GM18520 (cell line): ENCODE results near the gene FOXP1.
"Not testable (repeated sequence)": the region's sequence is repeated elsewhere in the genome, so short reads cannot be mapped to it uniquely, and the experiment has no call there.

ENCODE experiments used
- ATAC-seq: cut with Tn5 transposase; IDR thresholded peaks from one replicate; pipeline ENCODE4 v1.9.1; 2021; ENCODE audit not compliant: unreplicated experiment

Gene FOXP1

DNA sequence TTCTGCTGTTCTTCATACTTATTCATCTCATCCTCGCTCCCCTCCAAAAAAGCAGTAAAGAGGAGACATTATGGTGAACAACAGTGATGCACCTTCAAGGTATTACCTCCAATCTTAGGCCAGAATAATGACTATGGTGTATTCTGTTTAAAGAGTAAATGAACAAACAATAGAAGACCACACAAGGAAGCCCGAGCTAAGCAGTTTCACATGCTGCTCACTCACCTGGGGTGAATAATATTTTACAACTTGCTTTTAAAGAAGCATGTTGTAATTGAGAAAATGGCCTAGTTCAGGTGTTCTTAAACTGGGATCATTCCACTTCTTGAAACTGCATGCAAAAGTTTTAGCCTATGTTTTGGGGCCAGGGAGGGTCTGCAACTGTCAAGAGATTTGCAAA lies 581.2 kb downstream of the FOXP1 start:
- no peak for ATAC-seq

GRCh38 chr3:71001303-71001830 lies 582.2 kb downstream of the FOXP1 start:
- ATAC-seq: no peak

DNA sequence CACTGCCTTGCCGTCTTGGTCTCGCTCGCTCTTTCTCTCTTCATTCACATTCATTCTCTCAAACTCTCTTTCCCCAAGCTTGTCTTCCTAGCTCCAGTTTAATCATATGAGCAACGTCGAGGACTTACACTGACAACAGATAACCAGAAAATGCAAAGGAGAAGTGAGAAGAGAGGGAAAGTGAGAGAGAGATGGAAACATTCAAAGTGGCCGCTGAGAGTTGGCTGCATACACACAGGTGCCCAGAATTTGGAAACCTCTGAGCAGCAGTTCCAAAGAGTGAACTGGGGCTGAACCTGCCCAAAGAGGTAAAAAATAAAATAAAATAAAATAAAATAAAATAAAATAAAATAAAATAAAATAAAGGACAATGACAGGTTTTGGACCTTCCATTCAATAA lies 583.0 kb downstream of the FOXP1 start:
- ATAC-seq: no peak

- no peak for ATAC-seq
These were observed 583.8 kb downstream of the FOXP1 start for GRCh38 chr3:70999730-71000129.

DNA sequence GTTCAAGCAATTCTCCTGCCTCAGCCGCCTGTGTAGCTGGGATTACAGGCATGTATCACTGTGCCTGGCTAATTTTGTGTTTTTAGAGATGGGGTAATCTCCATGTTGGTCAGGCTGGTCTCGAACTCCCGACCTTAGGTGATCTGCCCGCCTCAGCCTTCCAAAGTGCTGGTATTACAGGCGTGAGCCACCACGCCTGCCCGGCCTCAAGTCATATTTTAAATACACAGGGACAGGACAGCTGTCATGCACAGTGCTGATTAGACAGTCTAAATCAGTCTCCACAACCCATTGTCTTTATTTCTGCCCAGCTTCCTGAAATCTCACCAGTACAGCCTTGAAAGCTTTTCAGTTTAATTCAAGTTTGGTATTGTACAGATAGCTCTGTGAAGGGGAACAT lies 587.4 kb downstream of the FOXP1 start:
- no peak for ATAC-seq

DNA sequence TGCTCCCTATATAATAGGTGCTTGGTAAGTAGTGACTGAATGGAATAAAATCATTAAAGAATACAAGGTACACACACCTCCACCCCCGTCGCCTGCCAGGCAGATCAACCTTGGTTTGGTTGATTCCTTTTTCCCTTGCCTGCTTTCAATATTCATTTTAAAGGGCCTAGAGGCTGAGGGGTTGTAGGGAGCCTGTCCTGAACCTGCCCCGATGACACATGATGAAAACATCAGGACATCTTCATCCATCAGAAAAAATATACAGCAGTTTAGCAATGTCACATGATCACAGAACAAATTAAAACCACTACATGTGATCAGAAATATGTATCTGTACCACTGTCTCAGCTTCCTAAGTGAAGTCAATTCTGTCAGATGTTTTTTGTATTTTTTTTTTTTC lies 588.9 kb downstream of the FOXP1 start:
- no peak for ATAC-seq

DNA sequence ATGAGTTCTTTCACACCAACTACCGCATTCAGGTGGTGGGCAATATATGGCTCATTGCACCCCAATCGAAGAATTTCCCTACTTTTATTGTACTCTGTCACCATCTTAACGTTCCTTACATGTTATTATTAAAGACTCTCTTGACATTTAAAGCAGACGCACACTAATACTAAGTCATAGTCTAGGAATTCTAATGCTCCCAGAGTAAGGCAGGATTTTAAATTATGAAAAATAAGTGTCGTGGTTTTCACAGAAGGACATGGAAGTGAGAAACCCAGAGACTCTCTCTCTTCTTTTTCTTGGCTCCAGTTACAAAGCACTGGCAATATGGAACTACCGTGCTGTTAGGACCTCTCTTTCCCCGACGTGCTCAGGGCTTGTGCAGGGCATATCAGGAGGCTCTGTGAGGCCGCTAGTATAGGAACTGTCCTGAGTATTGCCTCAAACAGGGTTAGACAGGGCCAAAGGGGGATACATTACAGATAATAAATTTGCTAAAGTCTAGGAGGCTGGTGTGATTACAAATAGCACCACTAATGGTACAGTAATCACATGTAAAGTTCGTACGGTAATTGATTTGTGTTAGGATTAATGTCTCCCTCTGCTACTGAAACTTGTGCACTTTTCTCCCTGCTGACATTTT lies 590.8 kb downstream of the FOXP1 start:
- ATAC-seq: no peak

- no peak for ATAC-seq
These were observed 591.4 kb downstream of the FOXP1 start for GRCh38 chr3:70992131-70992530.

GRCh38 chr3:70990723-70991122 lies 592.8 kb downstream of the FOXP1 start:
- ATAC-seq: no peak

DNA sequence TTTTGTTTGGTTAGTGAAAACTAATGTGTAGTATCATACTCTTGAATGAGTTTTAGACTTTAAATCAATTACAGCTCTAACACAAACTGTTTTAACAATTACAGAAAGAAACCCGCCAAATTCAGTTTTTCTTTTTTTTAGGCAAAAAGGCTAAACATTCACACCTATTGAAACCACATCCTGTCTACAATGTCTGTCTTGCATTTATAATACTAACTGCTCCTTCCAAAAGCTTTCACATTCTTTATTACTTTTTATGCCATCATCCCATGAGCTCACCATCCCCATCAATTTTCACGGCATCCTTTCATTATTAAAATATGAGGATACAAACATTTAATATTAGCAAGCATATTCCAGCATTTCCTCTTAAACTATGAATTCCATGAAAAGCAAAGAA lies 593.3 kb downstream of the FOXP1 start:
- no peak for ATAC-seq

DNA sequence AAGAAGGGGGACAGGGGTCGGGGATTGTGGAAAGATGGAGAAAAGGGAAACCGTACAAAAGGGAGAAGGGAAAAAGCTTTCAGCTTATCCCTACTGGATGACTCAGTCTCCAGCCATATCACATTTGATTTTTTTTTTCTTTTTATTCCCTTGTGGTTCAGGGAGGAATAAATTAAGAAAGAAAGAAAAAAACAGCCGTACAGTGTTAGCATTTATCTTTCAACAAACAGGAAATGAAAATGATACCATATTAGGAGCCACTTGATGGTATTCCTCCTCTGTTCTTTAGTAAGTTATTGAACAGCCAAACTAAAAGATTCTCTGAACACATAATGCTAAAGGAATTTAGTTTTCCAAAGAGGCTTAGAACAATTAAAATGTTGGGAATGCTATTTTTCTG lies 594.4 kb downstream of the FOXP1 start:
- no peak for ATAC-seq

GRCh38 chr3:70988111-70988510 lies 595.4 kb downstream of the FOXP1 start:
- ATAC-seq: no peak

DNA sequence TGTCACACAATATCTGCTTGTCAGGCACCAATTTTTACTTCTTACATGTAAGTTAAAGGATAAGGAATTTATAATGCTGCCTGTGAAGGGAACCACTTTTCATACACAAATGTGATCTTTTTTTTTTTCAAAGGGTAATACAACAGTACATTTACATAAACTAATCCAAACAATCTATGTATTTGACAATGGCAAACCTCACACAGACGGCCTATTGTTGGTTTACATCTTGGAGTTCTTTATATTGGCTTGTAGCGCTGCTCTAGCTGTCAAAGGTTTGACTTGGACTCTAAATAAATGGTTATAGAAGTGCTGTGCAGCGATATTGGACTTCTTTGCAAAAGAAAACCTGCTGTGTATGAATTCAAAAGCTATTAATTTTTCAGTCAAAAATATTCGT lies 598.0 kb downstream of the FOXP1 start:
- no peak for ATAC-seq

DNA sequence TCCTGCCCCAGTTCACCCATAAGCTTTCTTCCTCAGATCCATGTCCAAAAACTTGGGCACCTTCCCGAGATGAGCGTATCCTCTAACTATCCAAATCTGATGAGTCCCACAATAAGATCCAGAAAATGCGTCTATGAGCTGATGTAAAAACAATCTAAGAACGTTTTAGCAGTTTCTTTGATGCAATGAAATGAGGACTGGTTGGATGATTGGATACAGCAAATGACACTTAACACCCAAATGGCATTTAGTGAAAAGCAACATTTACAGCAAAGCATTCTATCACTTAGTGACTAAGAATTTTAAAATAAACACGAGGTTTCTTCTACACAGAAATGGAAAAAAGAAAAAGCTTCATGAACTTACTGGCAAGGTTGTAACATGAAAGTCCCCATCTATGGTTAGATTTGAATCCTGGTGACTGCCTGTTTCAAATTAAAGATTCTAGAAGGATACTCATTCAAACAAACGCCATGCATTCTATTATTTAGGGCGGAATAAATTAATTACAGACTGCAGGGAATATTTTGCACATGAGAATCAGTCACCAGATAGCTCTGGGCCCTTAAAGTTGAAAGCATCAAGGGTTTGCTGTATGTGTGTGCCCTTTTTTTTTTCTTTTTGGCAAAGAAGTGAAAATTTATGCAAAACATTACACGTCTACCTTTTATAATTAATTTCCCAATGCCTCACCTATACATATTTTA lies 598.6 kb downstream of the FOXP1 start:
- ATAC-seq: no peak

DNA sequence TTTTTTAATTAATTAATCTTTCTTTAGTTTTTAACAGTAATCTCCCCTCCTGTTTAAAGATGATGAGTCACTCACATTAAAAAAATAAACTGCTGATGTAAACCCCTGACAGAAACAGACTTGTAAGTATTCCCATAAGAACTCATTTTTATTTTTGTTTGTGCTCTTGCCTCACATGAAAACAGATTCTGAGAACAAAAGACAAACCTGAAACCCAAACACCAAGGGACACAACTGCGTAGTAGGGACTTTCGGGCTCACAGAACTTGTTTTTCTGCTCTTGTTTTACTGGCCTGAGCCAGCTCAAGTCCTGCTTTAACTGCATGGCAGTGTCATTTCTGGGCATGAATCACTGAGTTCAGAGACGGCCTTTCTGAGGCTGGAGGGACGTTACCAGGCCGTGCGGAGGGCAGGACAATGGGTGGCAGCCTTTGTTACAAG lies 600.8 kb downstream of the FOXP1 start:
- ATAC-seq: peak; percentile 55

- no peak for ATAC-seq
These were observed 601.2 kb downstream of the FOXP1 start for GRCh38 chr3:70982284-70982683.

GRCh38 chr3:70981231-70981880 lies 602.2 kb downstream of the FOXP1 start:
- no peak for ATAC-seq

DNA sequence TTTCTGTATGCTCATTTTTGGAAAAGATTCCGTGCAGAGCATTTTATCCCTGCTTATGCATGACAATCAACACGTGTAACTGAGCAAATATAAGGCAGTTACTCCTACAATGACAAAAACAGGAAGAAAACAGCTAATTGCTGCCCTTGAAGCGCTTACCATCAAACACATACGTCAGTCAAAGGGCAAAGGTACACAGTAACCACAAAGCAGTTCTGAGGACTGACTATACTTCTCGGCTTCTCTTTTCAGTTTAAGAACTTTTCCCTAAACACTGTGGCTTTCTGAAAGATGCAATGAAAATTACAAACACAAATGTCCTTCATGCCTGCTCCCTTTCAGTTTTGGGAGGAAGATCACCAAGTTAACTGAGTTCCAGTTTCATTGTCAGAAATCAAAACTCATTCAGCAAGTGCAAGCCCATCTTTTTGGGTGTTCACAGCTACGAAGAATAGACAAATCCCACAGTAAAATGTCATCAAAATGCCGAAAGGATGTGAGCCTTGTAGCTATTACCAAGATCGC lies 602.8 kb downstream of the FOXP1 start:
- no peak for ATAC-seq

DNA sequence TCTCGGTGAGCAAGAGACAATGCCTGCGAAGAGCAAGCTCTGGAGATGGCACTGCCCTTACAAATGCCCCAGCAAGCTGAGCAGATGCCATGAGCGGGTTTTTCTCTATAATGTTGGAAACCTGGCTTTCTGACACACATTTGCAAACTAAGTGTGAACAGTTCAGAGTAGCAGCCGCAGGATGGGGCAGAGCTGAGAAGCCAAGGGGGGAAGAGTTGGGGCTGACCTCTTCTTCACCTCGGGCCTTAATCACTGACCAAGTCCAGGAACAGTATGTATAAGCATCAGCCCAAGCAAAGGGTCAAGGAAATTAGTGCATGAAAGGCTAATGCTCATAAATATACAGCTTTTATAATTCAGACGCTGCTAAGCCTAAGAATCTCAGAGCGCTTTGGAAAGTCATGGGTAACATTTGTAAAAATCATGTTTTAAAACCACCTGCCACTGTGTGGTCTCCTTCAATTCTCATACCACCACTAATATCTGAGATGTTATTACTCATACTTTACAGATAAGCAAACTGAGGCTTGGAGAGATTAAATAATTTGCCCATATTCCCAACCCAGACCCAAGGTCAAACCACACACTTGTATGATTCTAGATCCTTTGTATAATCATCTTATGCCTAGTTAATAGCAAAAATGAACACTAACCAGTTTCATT lies 603.4 kb downstream of the FOXP1 start:
- no peak for ATAC-seq

DNA sequence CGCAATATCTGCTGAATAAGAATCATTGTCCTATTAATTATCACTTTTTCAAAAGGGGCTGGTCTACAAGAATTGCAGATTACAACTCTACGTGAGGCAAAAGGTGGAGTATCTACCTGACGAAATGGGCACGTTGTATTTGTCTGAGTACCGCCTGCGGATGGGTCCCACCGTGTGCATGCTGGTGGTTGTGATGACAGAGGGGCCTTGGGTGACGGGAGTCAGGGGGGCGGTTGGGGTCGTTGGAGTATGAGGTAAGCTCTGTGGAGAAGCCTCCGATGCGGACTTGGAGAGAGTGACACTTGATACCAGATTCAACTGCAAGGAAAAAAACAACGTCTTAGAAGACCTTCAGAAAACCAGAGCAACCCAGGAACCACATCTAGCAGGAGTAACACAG lies 605.8 kb downstream of the FOXP1 start:
- ATAC-seq: no peak

GRCh38 chr3:70975981-70976380 lies 607.5 kb downstream of the FOXP1 start:
- not testable (repeated sequence) for ATAC-seq
